ENCODE results near the gene TNNI2. TPM values are rescaled to one million over a fixed set of nuclear protein-coding genes. Genes with fewer than 3 reads are reported as not detected.

Gene TNNI2
- total RNA-seq, 6 experiments from 2014 or later: 0.31 to 1.9 (median 1.1) TPM; not detected in 3

DNA sequence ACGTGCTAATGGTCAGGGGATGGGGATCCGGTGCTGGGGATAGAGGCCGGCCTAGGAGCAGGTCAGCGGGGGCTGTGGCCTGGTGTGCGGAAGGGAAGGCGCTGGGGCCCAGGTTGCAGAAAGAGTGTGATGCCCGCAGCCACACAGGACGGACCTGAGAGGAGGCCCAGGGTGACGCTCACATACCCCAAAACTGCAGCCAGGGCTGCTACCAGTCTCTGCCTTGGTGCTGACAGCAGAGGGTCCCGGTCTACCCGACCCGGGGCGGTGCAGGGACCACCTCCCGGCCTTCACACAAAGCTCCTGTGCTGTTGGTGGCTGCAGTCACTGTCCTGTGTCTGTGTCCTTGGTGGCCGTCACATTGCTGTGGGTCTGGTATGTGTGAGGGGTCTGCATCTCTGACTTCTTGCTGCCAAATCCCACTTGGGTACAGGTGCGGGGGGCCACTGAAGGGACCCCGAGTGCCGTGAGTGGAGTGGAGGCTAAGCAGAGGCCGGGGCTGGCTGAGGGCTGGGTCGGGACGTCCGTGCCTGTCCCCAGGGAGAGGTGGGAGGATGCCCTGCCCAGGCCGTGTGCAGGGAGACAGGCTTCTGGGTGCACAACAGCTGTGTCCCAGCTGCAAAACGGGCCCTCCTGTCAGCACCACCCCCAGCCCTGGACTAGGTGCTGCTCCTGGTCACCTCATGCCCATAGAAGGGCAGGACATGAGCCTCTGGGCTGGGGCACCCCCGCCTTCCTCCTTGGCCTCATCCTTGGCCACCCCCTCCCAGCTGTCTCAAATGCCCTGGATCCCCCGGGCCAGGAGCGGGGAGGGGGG lies 15.6 kb downstream of the TNNI2 start:
- Histone ChIP-seq H3K27me3 (no peaks in the 10 kb centered on the region), H3K36me3 (no peaks in the 10 kb centered on the region), H3K27ac (peak overlapping the region in 1 of 3 donors; percentile 24), H3K4me1 (no peaks in the 10 kb centered on the region), H3K4me3 (no peak overlapping the region), H3K9me3 (no peaks in the 10 kb centered on the region)
- WGBS (ENCODE audit: insufficient coverage, low coverage, low lambda C conversion rate, missing lambda C conversion rate): 64% methylated on average over 11 of the region's 27 CpGs
- DNase-seq: no peak
- intact Hi-C loops (cut with DNase I): no loop called here
- TF ChIP-seq, protein P1, sequence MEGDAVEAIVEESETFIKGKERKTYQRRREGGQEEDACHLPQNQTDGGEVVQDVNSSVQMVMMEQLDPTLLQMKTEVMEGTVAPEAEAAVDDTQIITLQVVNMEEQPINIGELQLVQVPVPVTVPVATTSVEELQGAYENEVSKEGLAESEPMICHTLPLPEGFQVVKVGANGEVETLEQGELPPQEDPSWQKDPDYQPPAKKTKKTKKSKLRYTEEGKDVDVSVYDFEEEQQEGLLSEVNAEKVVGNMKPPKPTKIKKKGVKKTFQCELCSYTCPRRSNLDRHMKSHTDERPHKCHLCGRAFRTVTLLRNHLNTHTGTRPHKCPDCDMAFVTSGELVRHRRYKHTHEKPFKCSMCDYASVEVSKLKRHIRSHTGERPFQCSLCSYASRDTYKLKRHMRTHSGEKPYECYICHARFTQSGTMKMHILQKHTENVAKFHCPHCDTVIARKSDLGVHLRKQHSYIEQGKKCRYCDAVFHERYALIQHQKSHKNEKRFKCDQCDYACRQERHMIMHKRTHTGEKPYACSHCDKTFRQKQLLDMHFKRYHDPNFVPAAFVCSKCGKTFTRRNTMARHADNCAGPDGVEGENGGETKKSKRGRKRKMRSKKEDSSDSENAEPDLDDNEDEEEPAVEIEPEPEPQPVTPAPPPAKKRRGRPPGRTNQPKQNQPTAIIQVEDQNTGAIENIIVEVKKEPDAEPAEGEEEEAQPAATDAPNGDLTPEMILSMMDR (IDR thresholded peaks at IDR 0.05): no peak
- TF ChIP-seq POLR2A (IDR thresholded peaks at IDR 0.05): no peak
- no peak for ATAC-seq

DNA sequence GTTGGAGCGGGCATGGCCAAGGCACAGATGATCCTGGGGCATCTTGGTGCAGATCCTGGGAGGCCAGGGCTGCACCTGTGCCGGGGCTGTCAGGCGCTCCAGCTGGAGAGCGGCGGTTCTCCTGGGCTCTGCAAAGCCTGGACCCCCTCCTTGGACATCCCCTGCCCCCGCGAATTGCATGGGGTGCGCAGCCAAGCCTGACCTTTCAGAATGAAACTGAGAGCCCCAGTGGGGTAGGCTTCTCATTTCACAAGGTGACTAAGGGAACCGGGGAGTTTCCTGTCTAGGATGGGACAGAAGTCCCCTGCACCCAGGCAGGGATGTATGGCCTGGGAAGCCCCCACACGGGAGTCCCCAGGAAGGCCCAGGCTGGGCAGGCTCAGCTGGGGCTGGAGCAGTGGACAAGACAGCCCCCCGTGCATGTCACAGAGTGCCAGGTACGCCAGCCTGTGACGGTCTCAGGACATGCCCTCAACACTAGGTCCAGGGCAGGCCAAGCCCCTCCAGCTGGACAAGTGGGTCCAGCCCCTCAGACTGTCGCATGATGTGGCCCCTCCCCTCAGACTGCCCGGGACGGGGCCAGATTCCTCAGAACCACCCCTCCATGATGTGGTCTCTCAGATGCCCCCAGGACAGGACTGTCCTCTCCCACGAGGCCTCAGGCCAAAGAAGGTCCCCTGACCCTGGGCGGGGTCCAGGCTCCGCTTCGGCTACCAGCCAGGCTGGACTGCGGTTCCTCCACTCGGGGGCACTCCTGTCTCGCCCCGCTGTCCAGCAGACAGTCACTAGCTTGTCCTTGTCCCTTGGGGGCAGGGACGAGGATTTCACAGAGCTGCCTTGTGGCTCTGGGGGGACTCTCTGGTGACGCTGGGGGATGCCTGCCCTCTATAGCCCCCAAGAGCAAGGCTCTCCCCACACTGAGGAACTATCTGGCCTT lies 16.4 kb downstream of the TNNI2 start:
- Histone ChIP-seq H3K27ac (no peak overlapping the region), H3K36me3 (no peaks in the 10 kb centered on the region), H3K27me3 (no peaks in the 10 kb centered on the region), H3K9me3 (no peaks in the 10 kb centered on the region), H3K4me1 (no peaks in the 10 kb centered on the region), H3K4me3 (no peak overlapping the region)
- ATAC-seq (no peak), DNase-seq (no peak)
- WGBS (ENCODE audit: insufficient coverage, low coverage, low lambda C conversion rate, missing lambda C conversion rate): 55% methylated on average over 2 of the region's 26 CpGs
- intact Hi-C loops (cut with DNase I): no loop called here
- no peak for TF ChIP-seq POLR2A (IDR thresholded peaks at IDR 0.05)
- TF ChIP-seq, protein P1 (IDR thresholded peaks at IDR 0.05): no peak

DNA sequence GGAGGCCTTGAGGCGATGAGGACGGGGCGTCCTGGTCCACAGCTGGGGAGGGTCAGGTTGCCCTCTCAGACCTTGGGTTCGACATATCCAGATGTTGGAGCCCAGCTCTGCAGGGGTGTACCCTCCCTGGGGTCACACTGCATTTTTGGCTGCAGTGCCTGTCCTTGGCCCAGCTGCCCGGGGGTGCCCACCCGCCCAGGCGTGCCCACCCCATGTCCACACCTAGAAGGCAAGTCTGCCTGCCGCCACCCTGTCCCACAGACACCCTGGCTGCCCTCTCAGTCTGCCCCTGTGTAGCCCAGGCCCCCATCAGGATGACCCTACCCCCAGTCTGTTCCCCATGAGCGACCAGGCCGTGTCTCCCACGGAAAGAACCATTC lies 17.1 kb downstream of the TNNI2 start:
- no peak overlapping the region for H3K27ac ChIP-seq
- no peaks in the 10 kb centered on the region for H3K36me3 ChIP-seq
- no CpG with 5 or more reads among the region's 11 CpGs for WGBS (ENCODE audit: insufficient coverage, low coverage, low lambda C conversion rate, missing lambda C conversion rate)
- H3K27me3 ChIP-seq: no peaks in the 10 kb centered on the region
- ATAC-seq (no peak), DNase-seq (no peak)
- H3K4me1 ChIP-seq: no peaks in the 10 kb centered on the region
- TF ChIP-seq, protein P1 (IDR thresholded peaks at IDR 0.05): no peak
- no peaks in the 10 kb centered on the region for H3K9me3 ChIP-seq
- H3K4me3 ChIP-seq: no peak overlapping the region
- intact Hi-C loops (cut with DNase I): no loop called here

DNA sequence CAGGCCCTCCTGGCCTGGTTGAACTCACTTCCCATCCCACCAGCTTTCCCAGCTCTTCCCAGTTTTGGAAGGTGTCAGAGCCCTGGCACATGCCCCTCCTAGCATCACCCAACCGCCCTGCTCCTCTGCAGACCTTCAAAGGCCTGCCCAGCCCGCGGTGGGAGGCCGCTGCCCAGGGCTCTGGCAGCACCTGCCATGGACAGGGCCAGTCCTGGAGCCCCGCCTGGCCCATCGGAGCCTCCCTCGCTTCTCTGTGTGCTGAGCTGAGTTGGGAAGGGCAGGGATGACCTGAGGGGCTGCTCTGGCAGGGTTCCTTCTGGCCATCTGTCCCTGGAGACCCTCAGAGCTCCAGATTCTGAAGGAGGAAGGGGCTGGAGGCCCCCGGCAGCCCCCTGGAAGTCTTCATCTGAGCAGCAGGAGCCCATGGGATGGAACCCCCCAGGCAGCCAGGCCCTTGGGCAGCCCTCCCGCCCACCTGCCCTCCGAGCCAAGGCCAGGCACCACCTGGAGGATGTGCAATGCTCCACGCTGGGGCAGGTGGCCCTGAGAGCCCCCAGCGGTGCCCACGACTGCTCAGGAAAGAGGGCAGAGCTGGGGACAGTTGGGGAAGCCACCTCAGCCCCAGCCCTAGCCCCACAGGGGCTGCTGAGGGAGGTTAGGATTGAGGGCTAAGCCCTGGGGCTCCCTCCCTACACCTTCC lies 17.7 kb downstream of the TNNI2 start:
- TF ChIP-seq, protein P1 (IDR thresholded peaks at IDR 0.05): no peak
- TF ChIP-seq POLR2A (IDR thresholded peaks at IDR 0.05): no peak
- 100% methylated on average over 1 of the region's 13 CpGs for WGBS (ENCODE audit: insufficient coverage, low coverage, low lambda C conversion rate, missing lambda C conversion rate)
- Histone ChIP-seq H3K27ac (no peak overlapping the region), H3K4me3 (no peak overlapping the region), H3K27me3 (no peaks in the 10 kb centered on the region), H3K4me1 (no peaks in the 10 kb centered on the region), H3K9me3 (no peaks in the 10 kb centered on the region), H3K36me3 (no peaks in the 10 kb centered on the region)
- ATAC-seq (no peak), DNase-seq (no peak)
- intact Hi-C loops (cut with DNase I): no loop called here
